Fibroblast of pulmonary artery (primary cell): ENCODE measurements around the gene ZBTB16.

Source experiments
- DNase-seq: peaks from one replicate; pipeline ENCODE4 v3.0.0-alpha.2; 2010; ENCODE audit warnings: low read depth
- H3K4me3 ChIP-seq: replicated peaks from 2 replicates; pipeline ENCODE4 v1.5.1; 2011; ENCODE audit warnings: low read depth, mild to moderate bottlenecking, control low read depth, low read length, moderate library complexity
- TF ChIP-seq, protein P1 (sequence below): IDR thresholded peaks from 2 replicates; pipeline ENCODE4 v1.5.1; 2011; ENCODE audit warnings: mild to moderate bottlenecking, control low read depth, low read length, inconsistent platforms; ENCODE audit errors: missing control alignments

The ZBTB16 gene, protein sequence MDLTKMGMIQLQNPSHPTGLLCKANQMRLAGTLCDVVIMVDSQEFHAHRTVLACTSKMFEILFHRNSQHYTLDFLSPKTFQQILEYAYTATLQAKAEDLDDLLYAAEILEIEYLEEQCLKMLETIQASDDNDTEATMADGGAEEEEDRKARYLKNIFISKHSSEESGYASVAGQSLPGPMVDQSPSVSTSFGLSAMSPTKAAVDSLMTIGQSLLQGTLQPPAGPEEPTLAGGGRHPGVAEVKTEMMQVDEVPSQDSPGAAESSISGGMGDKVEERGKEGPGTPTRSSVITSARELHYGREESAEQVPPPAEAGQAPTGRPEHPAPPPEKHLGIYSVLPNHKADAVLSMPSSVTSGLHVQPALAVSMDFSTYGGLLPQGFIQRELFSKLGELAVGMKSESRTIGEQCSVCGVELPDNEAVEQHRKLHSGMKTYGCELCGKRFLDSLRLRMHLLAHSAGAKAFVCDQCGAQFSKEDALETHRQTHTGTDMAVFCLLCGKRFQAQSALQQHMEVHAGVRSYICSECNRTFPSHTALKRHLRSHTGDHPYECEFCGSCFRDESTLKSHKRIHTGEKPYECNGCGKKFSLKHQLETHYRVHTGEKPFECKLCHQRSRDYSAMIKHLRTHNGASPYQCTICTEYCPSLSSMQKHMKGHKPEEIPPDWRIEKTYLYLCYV

DNA sequence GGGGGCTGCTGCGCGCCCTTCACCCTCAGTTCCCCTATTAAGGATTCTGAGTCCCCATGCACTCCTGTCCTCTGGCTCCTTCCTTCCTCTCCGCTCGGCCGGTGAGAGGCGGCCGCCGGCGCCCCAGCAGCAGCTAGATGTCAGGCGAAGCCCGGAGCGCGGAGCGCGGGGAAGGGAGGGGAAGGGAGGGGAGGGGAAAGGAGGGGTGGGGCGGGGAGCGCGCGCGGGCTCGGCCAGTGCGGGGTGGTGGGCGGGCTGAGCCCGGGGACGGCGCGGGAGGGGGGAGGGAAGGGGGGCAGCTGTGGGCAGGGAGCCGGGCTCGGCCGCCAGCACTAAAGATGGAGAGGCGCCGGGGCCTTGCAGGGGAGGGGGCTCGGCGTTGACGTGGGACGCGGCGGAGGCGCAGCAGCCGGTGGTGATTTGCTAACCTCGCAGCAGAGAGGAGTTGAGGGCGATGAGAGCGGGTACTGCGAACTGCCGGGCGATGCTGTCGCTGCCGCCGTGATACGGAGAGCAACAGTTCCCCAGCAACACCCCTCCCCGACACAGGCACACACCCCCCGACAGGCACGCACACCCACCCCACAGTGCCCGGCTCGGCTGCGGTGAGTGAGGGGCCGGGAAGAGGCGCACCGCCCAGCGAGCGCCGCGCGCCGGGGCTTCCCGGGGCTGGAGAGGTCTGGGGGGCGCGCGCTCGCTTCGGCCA, at the start of gene ZBTB16:
TSS of gene ZBTB16 (plus strand) at position 434 of the 706 bp plus-strand sequence. CDS start 3,590 bp downstream, outside the sequence.
- DNase-seq, result peak; percentile 93
- TF ChIP-seq, protein P1, sequence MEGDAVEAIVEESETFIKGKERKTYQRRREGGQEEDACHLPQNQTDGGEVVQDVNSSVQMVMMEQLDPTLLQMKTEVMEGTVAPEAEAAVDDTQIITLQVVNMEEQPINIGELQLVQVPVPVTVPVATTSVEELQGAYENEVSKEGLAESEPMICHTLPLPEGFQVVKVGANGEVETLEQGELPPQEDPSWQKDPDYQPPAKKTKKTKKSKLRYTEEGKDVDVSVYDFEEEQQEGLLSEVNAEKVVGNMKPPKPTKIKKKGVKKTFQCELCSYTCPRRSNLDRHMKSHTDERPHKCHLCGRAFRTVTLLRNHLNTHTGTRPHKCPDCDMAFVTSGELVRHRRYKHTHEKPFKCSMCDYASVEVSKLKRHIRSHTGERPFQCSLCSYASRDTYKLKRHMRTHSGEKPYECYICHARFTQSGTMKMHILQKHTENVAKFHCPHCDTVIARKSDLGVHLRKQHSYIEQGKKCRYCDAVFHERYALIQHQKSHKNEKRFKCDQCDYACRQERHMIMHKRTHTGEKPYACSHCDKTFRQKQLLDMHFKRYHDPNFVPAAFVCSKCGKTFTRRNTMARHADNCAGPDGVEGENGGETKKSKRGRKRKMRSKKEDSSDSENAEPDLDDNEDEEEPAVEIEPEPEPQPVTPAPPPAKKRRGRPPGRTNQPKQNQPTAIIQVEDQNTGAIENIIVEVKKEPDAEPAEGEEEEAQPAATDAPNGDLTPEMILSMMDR, result peak; percentile 13
- H3K4me3 ChIP-seq, result peak within 1 kb of the TSS; percentile 92

DNA sequence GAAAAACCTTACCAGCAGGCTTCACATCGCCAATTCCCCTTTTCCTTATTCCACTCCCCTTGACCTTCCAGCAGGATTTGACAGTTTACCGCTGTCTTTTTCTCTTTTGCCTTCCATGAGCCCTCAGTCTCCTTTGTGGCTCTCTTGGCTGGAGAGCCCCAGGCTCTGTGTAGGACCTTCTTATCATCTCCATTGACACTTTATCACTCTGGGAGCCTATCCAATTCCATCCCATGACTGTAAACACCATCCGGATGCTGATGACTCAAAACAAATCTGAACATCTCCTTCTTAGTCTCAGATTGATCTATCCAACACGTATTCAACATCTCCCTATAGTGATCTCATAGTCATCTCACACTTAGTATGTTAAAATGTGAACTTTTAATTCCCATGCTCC, 48.6 kb upstream of the ZBTB16 start:
- no peak for DNase-seq
- TF ChIP-seq, protein P1, result no peak
- no peak overlapping the region for H3K4me3 ChIP-seq

DNA sequence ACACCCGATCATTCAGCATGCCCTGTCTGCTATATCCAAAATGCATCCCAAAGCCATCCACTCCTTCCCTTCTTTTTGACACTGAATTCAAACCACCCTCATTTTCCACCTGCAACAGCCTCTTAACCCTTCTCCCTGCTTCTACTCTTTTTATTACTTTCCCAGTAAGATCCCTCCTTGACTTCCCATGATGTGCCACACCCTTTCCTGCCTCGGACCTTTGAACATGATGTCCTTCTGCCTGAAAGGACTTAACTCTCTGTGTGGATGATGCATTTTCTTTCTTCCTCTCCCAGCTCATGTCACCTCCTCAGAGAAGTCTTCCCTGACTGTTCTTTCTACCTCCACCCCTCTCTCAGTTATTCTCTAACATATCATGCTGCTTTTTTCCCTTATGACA, 48.1 kb upstream of the ZBTB16 start:
- TF ChIP-seq, protein P1, result no peak
- no peak for DNase-seq
- H3K4me3 ChIP-seq, result no peak overlapping the region

DNA sequence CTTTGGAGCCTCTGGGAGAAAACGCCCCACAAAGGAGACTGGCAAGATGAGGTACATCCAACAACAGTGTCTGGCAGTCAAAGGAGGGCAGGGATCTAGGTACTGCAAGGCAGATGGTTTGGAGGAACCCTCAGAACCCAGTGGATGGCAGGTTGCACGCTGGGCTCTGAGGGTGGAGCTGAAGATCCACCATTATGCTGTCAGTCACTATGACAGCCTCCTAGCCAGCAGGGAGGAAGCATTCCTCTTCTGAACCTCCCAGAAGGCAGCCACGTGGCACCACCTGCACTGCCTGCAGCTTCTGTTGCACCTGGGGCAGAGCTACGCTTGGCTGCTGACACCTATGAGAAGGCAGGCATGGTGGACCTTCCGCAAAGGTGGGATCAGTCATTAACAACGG, 44.4 kb upstream of the ZBTB16 start:
- TF ChIP-seq, protein P1, result no peak
- DNase-seq, result no peak
- no peak overlapping the region for H3K4me3 ChIP-seq

DNA sequence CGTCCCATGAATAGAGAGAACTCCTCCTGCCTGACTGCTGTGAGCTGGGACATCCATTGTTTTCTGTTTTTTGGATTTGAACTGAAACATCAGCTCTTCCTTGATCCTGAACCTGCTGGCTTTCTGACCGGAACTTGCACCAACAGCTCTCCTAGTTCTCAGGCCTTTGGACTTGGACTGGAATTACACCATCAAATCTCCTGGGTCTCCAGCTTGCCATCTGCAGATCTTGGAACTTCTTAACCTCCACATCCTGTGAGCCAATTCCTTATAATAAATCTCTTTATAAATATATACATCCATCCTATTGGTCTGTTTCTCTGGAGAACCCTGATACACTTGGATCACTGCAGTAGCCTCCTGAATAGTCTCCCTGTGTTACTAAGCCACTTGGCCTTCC, 42.5 kb upstream of the ZBTB16 start:
- no peak overlapping the region for H3K4me3 ChIP-seq
- TF ChIP-seq, protein P1, result no peak
- no peak for DNase-seq

DNA sequence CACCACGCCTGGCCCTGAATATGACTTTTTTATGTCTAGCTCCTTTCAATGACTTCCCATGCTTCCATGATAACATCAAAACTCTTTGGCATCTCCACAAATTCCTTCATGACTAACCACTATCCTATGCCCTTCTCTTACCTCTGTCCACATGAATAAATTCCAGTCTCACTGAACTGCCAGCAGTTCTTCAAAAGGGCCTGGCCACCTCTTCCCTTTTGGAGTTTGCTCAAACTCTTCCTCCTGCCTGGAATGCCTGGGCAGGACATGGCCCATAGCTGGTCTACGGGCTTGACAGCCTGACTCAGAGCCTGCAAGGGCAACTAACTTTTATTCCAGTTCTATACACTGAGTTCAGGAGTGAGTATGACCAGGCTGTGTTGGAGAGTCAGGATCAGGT, 41.8 kb upstream of the ZBTB16 start:
- peak; percentile 46 for DNase-seq
- H3K4me3 ChIP-seq, result no peak overlapping the region
- TF ChIP-seq, protein P1, result no peak
